MCF 10A (cell line): ENCODE data around the gene LYZL4. TPM values are rescaled to one million over a fixed set of nuclear protein-coding genes. Genes with fewer than 3 reads are reported as not detected.

ENCODE experiments used
- BruUV-seq: library from RNA; stranded (reverse); fragments of 400-500 nt; replicated peaks from 2 replicates; lab custom pipeline; 2021; lab: Mats Ljungman, UMichigan
- CTCF ChIA-PET: fragments of 300-600 bp; sonication (Branson Sonifier 250); formaldehyde crosslinking; extraction: SDS; loops from one replicate; lab custom pipeline; 2021; ENCODE audit warnings: antibody characterized with exemption, inconsistent platforms; lab: Yijun Ruan, JAX
- POLR2A ChIA-PET: fragments of 300-600, 350-650 bp; sonication (Branson Sonifier 250); formaldehyde crosslinking; extraction: SDS; loops from one replicate; lab custom pipeline; 2020; ENCODE audit warnings: antibody characterized with exemption, inconsistent platforms; lab: Yijun Ruan, JAX
- DNase-seq: peaks from one replicate; pipeline ENCODE4 v3.0.0-alpha.2; 2018; ENCODE audit not compliant: unreplicated experiment
- H3K27ac Mint-ChIP-seq: one replicate; pipeline ENCODE4 v1.8.0; 2022; ENCODE audit warnings: mild to moderate bottlenecking, low read depth, mixed read lengths; ENCODE audit not compliant: unreplicated experiment
- H3K27me3 Mint-ChIP-seq: one replicate; pipeline ENCODE4 v1.8.0; 2022; ENCODE audit warnings: mixed read lengths; ENCODE audit not compliant: insufficient read depth, unreplicated experiment
- H3K36me3 Mint-ChIP-seq: one replicate; pipeline ENCODE4 v1.8.0; 2022; ENCODE audit warnings: mild to moderate bottlenecking, moderate library complexity, mixed read lengths; ENCODE audit not compliant: insufficient read depth, unreplicated experiment
- H3K4me1 Mint-ChIP-seq: one replicate; pipeline ENCODE4 v1.8.0; 2022; ENCODE audit warnings: mixed read lengths; ENCODE audit not compliant: insufficient read depth, unreplicated experiment
- H3K4me3 Mint-ChIP-seq: one replicate; pipeline ENCODE4 v1.8.0; 2022; ENCODE audit warnings: mild to moderate bottlenecking, moderate library complexity, mixed read lengths; ENCODE audit not compliant: unreplicated experiment
- H3K9me3 Mint-ChIP-seq: one replicate; pipeline ENCODE4 v1.8.0; 2022; ENCODE audit warnings: mixed read lengths; ENCODE audit not compliant: unreplicated experiment
- intact Hi-C: fragments of 100-400 bp; cut with micrococcal nuclease; formaldehyde crosslinking; loops from 2 replicates; pipeline ENCODE4 v1.14.1; 2022
- total RNA-seq: library from RNA; stranded (reverse); gene quantifications from 2 replicates; pipeline ENCODE4 v1.2.3, GENCODE V29; 2022
- TF ChIP-seq, protein P1 (sequence below): fragments of 200-600 bp; IDR thresholded peaks from one replicate; pipeline ENCODE4 v1.8.0; 2022; ENCODE audit warnings: antibody characterized with exemption, mild to moderate bottlenecking; ENCODE audit not compliant: unreplicated experiment

LYZL4 gene
- total RNA-seq, 1 experiment from 2014 or later = not detected

DNA sequence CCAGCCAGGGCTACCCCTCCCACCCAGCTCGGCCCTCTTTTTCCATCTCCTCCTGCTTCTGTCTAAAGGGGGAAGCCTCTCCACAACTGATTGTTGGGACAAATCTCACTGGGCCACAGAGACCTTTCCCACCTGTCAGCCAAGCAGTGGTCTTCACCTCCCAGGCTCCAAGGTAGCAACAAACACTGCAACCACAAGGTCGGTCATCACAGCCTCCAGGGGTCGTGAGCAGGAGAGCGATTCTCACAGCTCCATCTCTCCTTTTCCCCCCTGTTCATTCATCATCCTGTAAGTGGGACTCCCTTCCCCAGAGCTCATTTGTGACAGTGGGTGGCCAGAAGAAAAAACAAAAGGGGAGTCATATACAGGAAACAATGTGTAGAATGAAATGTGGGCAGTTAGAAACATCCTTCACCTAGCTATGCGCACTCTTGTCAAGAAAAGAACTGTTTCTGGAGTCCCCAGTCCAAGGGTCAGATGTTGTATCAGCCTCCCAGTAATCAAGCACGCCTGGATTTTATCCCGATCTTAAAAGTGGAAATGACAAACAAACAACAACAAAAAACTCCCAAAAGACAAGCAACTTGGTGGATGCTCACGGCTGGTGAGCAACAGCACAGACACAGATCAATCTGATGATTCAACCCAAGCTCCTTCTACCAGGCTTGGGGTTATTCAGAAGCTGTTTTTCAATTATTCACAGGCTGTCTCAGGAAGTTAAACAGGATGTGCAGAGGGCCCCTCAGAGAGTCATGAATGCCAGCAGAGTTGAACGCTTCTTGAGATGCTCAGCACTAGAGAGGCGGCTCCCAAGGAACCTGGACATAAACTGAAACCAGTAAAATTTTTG lies 22.4 kb downstream of the LYZL4 start:
- intact Hi-C loops = no loop called here
- CTCF ChIA-PET = interaction anchor here (0.6 kb wide), 1 partner anchor 1639 kb away, joined by 3 read pairs; no protein-coding TSS in a partner anchor
- BruUV-seq = no TSS peak
- no peaks in the 10 kb centered on the region for H3K4me1 Mint-ChIP-seq
- no peaks in the 10 kb centered on the region for H3K36me3 Mint-ChIP-seq
- H3K4me3 Mint-ChIP-seq = no peak overlapping the region
- TF ChIP-seq, protein P1, sequence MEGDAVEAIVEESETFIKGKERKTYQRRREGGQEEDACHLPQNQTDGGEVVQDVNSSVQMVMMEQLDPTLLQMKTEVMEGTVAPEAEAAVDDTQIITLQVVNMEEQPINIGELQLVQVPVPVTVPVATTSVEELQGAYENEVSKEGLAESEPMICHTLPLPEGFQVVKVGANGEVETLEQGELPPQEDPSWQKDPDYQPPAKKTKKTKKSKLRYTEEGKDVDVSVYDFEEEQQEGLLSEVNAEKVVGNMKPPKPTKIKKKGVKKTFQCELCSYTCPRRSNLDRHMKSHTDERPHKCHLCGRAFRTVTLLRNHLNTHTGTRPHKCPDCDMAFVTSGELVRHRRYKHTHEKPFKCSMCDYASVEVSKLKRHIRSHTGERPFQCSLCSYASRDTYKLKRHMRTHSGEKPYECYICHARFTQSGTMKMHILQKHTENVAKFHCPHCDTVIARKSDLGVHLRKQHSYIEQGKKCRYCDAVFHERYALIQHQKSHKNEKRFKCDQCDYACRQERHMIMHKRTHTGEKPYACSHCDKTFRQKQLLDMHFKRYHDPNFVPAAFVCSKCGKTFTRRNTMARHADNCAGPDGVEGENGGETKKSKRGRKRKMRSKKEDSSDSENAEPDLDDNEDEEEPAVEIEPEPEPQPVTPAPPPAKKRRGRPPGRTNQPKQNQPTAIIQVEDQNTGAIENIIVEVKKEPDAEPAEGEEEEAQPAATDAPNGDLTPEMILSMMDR = no peak
- H3K9me3 Mint-ChIP-seq = no peaks in the 10 kb centered on the region
- no peak for DNase-seq
- no peak overlapping the region for H3K27ac Mint-ChIP-seq
- POLR2A ChIA-PET = no interaction called here
- peaks cover 31% of the 10 kb centered on the region for H3K27me3 Mint-ChIP-seq

DNA sequence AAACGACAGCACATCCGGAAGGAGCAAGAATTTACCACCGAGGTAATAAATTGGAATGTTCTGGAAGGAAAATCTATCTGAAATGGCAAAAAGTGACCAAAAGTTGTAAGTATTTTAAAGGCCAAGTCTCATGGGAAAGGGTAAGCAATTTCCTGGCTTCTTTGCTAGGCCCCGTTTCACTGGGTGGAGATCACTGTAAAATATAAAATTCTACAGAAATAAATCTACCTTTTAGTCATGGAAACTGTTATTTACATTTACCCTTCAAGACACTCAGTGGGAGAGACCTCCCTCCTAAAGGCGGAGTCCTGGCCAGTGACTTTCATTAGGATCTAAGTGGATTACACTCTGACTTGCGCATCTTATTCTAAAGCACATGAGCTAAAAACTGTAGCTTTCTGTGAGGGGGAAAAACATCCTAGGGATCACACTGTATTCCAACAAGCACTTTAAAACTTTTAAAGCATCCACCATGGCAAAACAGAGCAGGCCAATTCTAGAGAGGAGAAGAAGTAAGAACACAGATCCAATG lies 28.8 kb downstream of the LYZL4 start:
- Mint-ChIP-seq H3K27me3 (peaks cover 22% of the 10 kb centered on the region), H3K4me3 (no peak overlapping the region), H3K9me3 (no peaks in the 10 kb centered on the region), H3K4me1 (peaks cover 10% of the 10 kb centered on the region), H3K27ac (no peak overlapping the region), H3K36me3 (no peaks in the 10 kb centered on the region)
- intact Hi-C loops = no loop called here
- TF ChIP-seq, protein P1 = no peak
- CTCF ChIA-PET = no interaction called here
- DNase-seq = no peak
- POLR2A ChIA-PET = no interaction called here
- BruUV-seq = no TSS peak

DNA sequence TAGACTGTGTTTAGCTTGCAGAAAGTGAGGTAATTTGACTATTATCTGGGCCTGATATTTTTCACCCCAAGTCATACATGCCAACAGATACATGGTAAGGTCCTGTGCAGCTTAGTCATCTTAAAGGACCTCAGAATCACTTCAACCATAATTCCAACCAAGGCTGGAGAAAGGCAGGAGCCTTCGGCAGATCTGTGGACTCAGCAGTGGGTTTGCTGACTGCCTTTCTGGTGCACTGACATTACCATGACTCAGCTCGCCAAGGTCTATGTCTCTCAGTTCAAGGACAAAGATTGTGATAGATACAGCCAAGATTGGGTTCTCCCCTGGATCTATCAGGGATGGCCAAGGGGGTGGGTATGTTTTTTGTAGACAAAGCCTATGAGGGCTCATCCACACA lies 32.7 kb downstream of the LYZL4 start:
- Mint-ChIP-seq H3K4me1 (peaks cover 19% of the 10 kb centered on the region), H3K9me3 (no peaks in the 10 kb centered on the region), H3K4me3 (no peak overlapping the region), H3K27me3 (no peaks in the 10 kb centered on the region), H3K27ac (no peak overlapping the region), H3K36me3 (no peaks in the 10 kb centered on the region)
- POLR2A ChIA-PET = no interaction called here
- CTCF ChIA-PET = interaction anchor here (1.0 kb wide), 1 partner anchor 9 kb away, joined by 4 read pairs; no protein-coding TSS in a partner anchor
- DNase-seq = no peak
- intact Hi-C loops = no loop called here
- BruUV-seq = no TSS peak
- TF ChIP-seq, protein P1 = no peak

DNA sequence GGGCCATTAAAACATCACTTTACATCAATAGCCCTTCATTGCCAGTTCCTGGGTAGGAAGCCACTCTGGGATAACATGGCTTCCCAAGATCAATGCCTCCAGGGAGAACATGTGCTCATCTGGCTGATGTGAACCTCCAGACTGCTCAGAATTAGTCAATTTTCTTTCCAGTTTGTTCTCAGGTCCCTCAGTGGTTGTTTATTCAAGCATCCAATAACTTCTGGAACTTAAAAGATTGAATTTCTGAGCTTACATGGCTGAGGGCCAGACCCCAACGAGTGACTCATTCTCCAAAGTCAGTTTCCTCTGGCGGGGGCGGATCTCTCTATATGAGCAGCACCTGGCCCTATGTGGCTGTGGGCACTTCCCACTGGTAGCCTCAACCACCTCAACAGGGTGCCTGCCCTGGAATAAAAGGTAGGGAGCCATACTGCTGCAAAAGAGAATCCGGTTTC lies 34.0 kb downstream of the LYZL4 start:
- Mint-ChIP-seq H3K9me3 (no peaks in the 10 kb centered on the region), H3K36me3 (no peaks in the 10 kb centered on the region), H3K4me1 (peaks cover 19% of the 10 kb centered on the region), H3K27ac (peak overlapping the region; percentile 51), H3K27me3 (no peaks in the 10 kb centered on the region), H3K4me3 (no peak overlapping the region)
- POLR2A ChIA-PET = no interaction called here
- TF ChIP-seq, protein P1 = no peak
- peak; percentile 95 for DNase-seq
- CTCF ChIA-PET = no interaction called here
- no TSS peak for BruUV-seq
- intact Hi-C loops = no loop called here
